RWPE2 (cell line): Measurements from ENCODE around the gene CNTRL.

ENCODE experiments used
- ATAC-seq: fragments of 200-7000 bp; cut with Tn5 transposase; 3 replicates; pipeline ENCODE4 v1.9.1; 2021; ENCODE audit warnings: low read depth
- DNase-seq: peaks from one replicate; pipeline ENCODE4 v3.0.0-alpha.2; 2020; ENCODE audit warnings: low spot score
- H3K27ac ChIP-seq: fragments of 450-650 bp; 2 replicates; pipeline ENCODE4 v1.5.1; 2017; ENCODE audit warnings: mild to moderate bottlenecking; ENCODE audit not compliant: poor library complexity, severe bottlenecking
- H3K27me3 ChIP-seq: fragments of 250-450 bp; sonication (Bioruptor Pico); 2 replicates; pipeline ENCODE4 v1.5.1; 2021; ENCODE audit warnings: mild to moderate bottlenecking, moderate library complexity; ENCODE audit not compliant: insufficient read depth, poor library complexity, severe bottlenecking
- H3K36me3 ChIP-seq: fragments of 250-450 bp; sonication (Bioruptor Pico); 2 replicates; pipeline ENCODE4 v1.5.1; 2020; ENCODE audit warnings: low read depth, mild to moderate bottlenecking, moderate library complexity
- H3K4me1 ChIP-seq: fragments of 250-450 bp; sonication (Bioruptor Pico); 2 replicates; pipeline ENCODE4 v1.5.1; 2021; ENCODE audit warnings: mild to moderate bottlenecking, moderate library complexity; ENCODE audit not compliant: insufficient read depth, poor library complexity, severe bottlenecking
- H3K4me3 ChIP-seq: fragments of 250-450 bp; sonication (Bioruptor Pico); 2 replicates; pipeline ENCODE4 v1.5.1; 2021; ENCODE audit warnings: mild to moderate bottlenecking, moderate library complexity; ENCODE audit not compliant: severe bottlenecking
- H3K9me3 ChIP-seq: fragments of 250-450 bp; sonication (Bioruptor Pico); 2 replicates; pipeline ENCODE4 v1.5.1; 2021; ENCODE audit warnings: mild to moderate bottlenecking, moderate library complexity; ENCODE audit not compliant: severe bottlenecking
- CTCF ChIP-seq: fragments of 450-650 bp; IDR thresholded peaks from one replicate; pipeline ENCODE4 v1.5.1; 2017; ENCODE audit warnings: mild to moderate bottlenecking, moderate library complexity; ENCODE audit not compliant: poor library complexity, severe bottlenecking

The CNTRL gene

GRCh38 chr9:121207371-121207940 lies 132.7 kb downstream of the CNTRL start:
- H3K27ac ChIP-seq, result no peak overlapping the region
- no peak overlapping the region for H3K4me3 ChIP-seq
- DNase-seq (no peak), ATAC-seq (no peak)
- no peaks in the 10 kb centered on the region for H3K4me1 ChIP-seq
- no peaks in the 10 kb centered on the region for H3K9me3 ChIP-seq
- no peaks in the 10 kb centered on the region for H3K36me3 ChIP-seq
- TF ChIP-seq CTCF, result no peak
- no peaks in the 10 kb centered on the region for H3K27me3 ChIP-seq

- Histone ChIP-seq H3K27me3 (no peaks in the 10 kb centered on the region), H3K9me3 (no peaks in the 10 kb centered on the region), H3K4me1 (peaks cover 2% of the 10 kb centered on the region), H3K27ac (no peak overlapping the region), H3K4me3 (no peak overlapping the region), H3K36me3 (no peaks in the 10 kb centered on the region)
- no peak for TF ChIP-seq CTCF
- no peak for DNase-seq
- ATAC-seq, result no peak
Observed at GRCh38 chr9:121210536-121210935, 135.8 kb downstream of the CNTRL start.

GRCh38 chr9:121213136-121213806 lies 138.5 kb downstream of the CNTRL start:
- Histone ChIP-seq H3K27me3 (no peaks in the 10 kb centered on the region), H3K9me3 (no peaks in the 10 kb centered on the region), H3K4me3 (no peak overlapping the region), H3K4me1 (peaks cover 8% of the 10 kb centered on the region), H3K36me3 (no peaks in the 10 kb centered on the region), H3K27ac (no peak overlapping the region)
- peak; percentile 98 for TF ChIP-seq CTCF
- ATAC-seq (peak; percentile 91), DNase-seq (peak; percentile 73)

GRCh38 chr9:121214005-121214404 lies 139.2 kb downstream of the CNTRL start:
- H3K4me3 ChIP-seq, result no peak overlapping the region
- ATAC-seq, result no peak
- H3K36me3 ChIP-seq, result no peaks in the 10 kb centered on the region
- no peak overlapping the region for H3K27ac ChIP-seq
- no peak for DNase-seq
- no peaks in the 10 kb centered on the region for H3K27me3 ChIP-seq
- H3K4me1 ChIP-seq, result peaks cover 8% of the 10 kb centered on the region
- H3K9me3 ChIP-seq, result no peaks in the 10 kb centered on the region
- no peak for TF ChIP-seq CTCF

GRCh38 chr9:121216271-121216805 lies 141.6 kb downstream of the CNTRL start:
- H3K27ac ChIP-seq, result no peak overlapping the region

More at GRCh38 chr9:121216271-121216805, 141.6 kb downstream of the CNTRL start:
- TF ChIP-seq CTCF, result no peak
- no peaks in the 10 kb centered on the region for H3K36me3 ChIP-seq
- no peak for DNase-seq
- H3K4me3 ChIP-seq, result no peak overlapping the region
- H3K4me1 ChIP-seq, result peaks cover 8% of the 10 kb centered on the region
- H3K9me3 ChIP-seq, result no peaks in the 10 kb centered on the region
- ATAC-seq, result no peak
- no peaks in the 10 kb centered on the region for H3K27me3 ChIP-seq
